ENCODE data around the gene CD302. TPM values are rescaled to one million over a fixed set of nuclear protein-coding genes. Genes with fewer than 3 reads are reported as not detected.

The CD302 gene
- total and polyA plus RNA-seq, 10 of the 15 experiments (the other 5 are each of a cell fraction or from before 2014, with no cell fraction given) = 0.48 to 4.0 (median 2.1) TPM

DNA sequence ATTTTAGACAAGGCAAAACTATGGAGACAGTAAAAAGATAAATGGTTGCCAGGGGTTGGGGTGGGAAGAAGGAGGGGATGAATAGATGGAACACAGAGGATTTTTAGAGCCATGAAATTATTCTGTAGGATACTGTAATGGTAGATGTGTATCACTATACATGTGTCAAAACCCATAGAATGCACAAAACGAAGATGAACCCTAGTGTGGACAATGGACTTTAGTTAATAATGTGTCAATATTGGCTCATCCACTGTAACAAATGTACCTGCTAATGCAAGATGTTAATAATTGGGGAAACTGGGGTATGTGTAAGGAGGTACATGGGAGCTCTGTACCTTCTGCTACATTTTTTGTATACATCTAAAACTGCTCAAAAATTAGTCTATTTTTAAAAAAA, 1.8 kb upstream of the CD302 start:
- POLR2A ChIA-PET = interaction anchor here (0.6 kb wide), 1 partner anchor 39 kb away, joined by 4 read pairs; no protein-coding TSS in a partner anchor
- no TSS peak for BruUV-seq (replicated peaks)
- RAD21 ChIA-PET (ENCODE audit: unreplicated experiment) = no interaction called here
- H3K36me3 ChIP-seq (ENCODE audit: control insufficient read depth in 2 of 2, insufficient read depth in 2 of 2, low read length in 1 of 2) = no peaks in the 10 kb centered on the region
- no peak for FAIRE-seq
- H2AFZ ChIP-seq (ENCODE audit: control insufficient read depth, low read depth, low read length) = no peak overlapping the region
- no peak overlapping the region for H3K27ac ChIP-seq (ENCODE audit: control insufficient read depth, insufficient read depth)
- 53% methylated on average over 1 of the region's 1 CpG for WGBS (ENCODE audit: insufficient coverage, insufficient replicate concordance, low lambda C conversion rate, missing lambda C conversion rate)
- CTCF ChIA-PET = interaction anchor here (0.7 to 1.7 kb wide), 3 partner anchors 9 to 122 kb away, joined by 3 to 5 read pairs (median 4); no protein-coding TSS in a partner anchor
- no peak overlapping the region for H3K9ac ChIP-seq (ENCODE audit: control insufficient read depth, insufficient read depth, low read length)
- no peak for ATAC-seq
- no peak overlapping the region for H3K4me3 ChIP-seq
- H3K4me2 ChIP-seq (ENCODE audit: control insufficient read depth, insufficient read depth) = no peak overlapping the region
- intact Hi-C loops (cut with micrococcal nuclease; ENCODE audit: unreplicated experiment) (loop anchor here (5.0 to 10.0 kb wide), 3 partner anchors 122 to 895 kb away; no protein-coding TSS in a partner anchor), in situ Hi-C loops (cut with MboI) (no loop called here)
- SMC1A ChIA-PET (ENCODE audit: uncharacterized antibody, unreplicated experiment) = interaction anchor here (0.8 to 1.2 kb wide), 6 partner anchors 10 to 598 kb away, joined by 3 to 4 read pairs (median 3); no protein-coding TSS in a partner anchor
- no peaks in the 10 kb centered on the region for H3K4me1 ChIP-seq (ENCODE audit: control insufficient read depth, insufficient read depth, low read length)
- no peaks in the 10 kb centered on the region for H3K79me2 ChIP-seq (ENCODE audit: control insufficient read depth, insufficient read depth, low read length)
- H3K27me3 ChIP-seq (replicated peaks in 1 of 2; ENCODE audit: control insufficient read depth in 2 of 2, insufficient read depth in 2 of 2, low read length in 1 of 2) = no peaks in the 10 kb centered on the region
- TF ChIP-seq SRF (IDR thresholded peaks at IDR 0.05; ENCODE audit: low read depth in 2 of 2, low read length in 2 of 2) = no peak
- TF ChIP-seq, protein P1, sequence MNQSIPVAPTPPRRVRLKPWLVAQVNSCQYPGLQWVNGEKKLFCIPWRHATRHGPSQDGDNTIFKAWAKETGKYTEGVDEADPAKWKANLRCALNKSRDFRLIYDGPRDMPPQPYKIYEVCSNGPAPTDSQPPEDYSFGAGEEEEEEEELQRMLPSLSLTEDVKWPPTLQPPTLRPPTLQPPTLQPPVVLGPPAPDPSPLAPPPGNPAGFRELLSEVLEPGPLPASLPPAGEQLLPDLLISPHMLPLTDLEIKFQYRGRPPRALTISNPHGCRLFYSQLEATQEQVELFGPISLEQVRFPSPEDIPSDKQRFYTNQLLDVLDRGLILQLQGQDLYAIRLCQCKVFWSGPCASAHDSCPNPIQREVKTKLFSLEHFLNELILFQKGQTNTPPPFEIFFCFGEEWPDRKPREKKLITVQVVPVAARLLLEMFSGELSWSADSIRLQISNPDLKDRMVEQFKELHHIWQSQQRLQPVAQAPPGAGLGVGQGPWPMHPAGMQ (IDR thresholded peaks at IDR 0.05; ENCODE audit: borderline replicate concordance) = no peak
- TF ChIP-seq ZNF592 (IDR thresholded peaks at IDR 0.05) = no peak
- TF ChIP-seq NFXL1 (IDR thresholded peaks at IDR 0.05; ENCODE audit: borderline replicate concordance) = no peak
- no peak for TF ChIP-seq BRCA1 (IDR thresholded peaks at IDR 0.05; ENCODE audit: low read depth, low read length)
- no peak for TF ChIP-seq STAT1 (conservative IDR thresholded peaks at IDR 0.05)
- TF ChIP-seq, protein P2, sequence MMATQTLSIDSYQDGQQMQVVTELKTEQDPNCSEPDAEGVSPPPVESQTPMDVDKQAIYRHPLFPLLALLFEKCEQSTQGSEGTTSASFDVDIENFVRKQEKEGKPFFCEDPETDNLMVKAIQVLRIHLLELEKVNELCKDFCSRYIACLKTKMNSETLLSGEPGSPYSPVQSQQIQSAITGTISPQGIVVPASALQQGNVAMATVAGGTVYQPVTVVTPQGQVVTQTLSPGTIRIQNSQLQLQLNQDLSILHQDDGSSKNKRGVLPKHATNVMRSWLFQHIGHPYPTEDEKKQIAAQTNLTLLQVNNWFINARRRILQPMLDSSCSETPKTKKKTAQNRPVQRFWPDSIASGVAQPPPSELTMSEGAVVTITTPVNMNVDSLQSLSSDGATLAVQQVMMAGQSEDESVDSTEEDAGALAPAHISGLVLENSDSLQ (IDR thresholded peaks at IDR 0.05) = no peak
- no peak for TF ChIP-seq SPI1 (IDR thresholded peaks at IDR 0.05; ENCODE audit: borderline replicate concordance, insufficient read depth, low read depth, low read length)
- TF ChIP-seq NR2C2 (IDR thresholded peaks at IDR 0.05; ENCODE audit: borderline replicate concordance, control insufficient read depth, insufficient read length, low read depth) = no peak
- TF ChIP-seq ZNF24 (IDR thresholded peaks at IDR 0.05) = no peak
- TF ChIP-seq CBX5 (IDR thresholded peaks at IDR 0.05; ENCODE audit: low read depth) = no peak
- no peak for TF ChIP-seq NBN (IDR thresholded peaks at IDR 0.05)
- TF ChIP-seq FOXK2 (IDR thresholded peaks at IDR 0.05) = no peak
- TF ChIP-seq SKIL (IDR thresholded peaks at IDR 0.05; ENCODE audit: low read depth, poor library complexity, severe bottlenecking) = no peak
- TF ChIP-seq PML (IDR thresholded peaks at IDR 0.05; ENCODE audit: low read length) = no peak
- TF ChIP-seq RELA (IDR thresholded peaks at IDR 0.05; ENCODE audit: borderline replicate concordance, partially characterized antibody) = no peak
- no peaks in the 10 kb centered on the region for H4K20me1 ChIP-seq (ENCODE audit: control insufficient read depth, insufficient read depth)
- DNase-seq (ENCODE audit: low read depth, low spot score) = no peak
- H3K9me3 ChIP-seq (replicated peaks; ENCODE audit: control insufficient read depth, insufficient read depth, low read length) = no peaks in the 10 kb centered on the region
